Smooth muscle cell of the pulmonary artery (primary cell): ENCODE data around the gene SEPTIN14. TPM values are rescaled to one million over a fixed set of nuclear protein-coding genes. Genes with fewer than 3 reads are reported as not detected.

Experiments
- total RNA-seq: library from RNA; depleted of rRNA; stranded (reverse); fragments of >200 nt; gene quantifications from 2 replicates; pipeline ENCODE4 v1.2.3, GENCODE V29; 2014

The SEPTIN14 gene
- total RNA-seq, result not detected in 2 replicates

GRCh38 chr7:55862652-55863051, at the start of gene SEPTIN14:
SEPTIN14 (minus strand) TSS chr7:55862752; CDS start chr7:55861996, 756 bp downstream.

Other genes starting within 250 kb of the SEPTIN14 start
- 1.2 and 2.3 TPM in 2 replicates for gene ZNF713, start 24.7 kb upstream of the SEPTIN14 start, total RNA-seq
- 10.4 and 11.1 TPM in 2 replicates for gene MRPS17, start 89.1 kb upstream of the SEPTIN14 start, total RNA-seq
- 28.1 and 28.2 TPM in 2 replicates for gene NIPSNAP2, start 101.8 kb upstream of the SEPTIN14 start, total RNA-seq
- 47.9 and 66.2 TPM in 2 replicates for gene PSPH, start 188.7 kb upstream of the SEPTIN14 start, total RNA-seq
- gene CCT6A, start 189.0 kb upstream of the SEPTIN14 start, total RNA-seq, result 138 and 159 TPM in 2 replicates
- 195 and 212 TPM in 2 replicates for gene SUMF2, start 201.5 kb upstream of the SEPTIN14 start, total RNA-seq
- gene PHKG1, start 230.2 kb upstream of the SEPTIN14 start, total RNA-seq, result 1.3 and 1.8 TPM in 2 replicates
- 166 and 200 TPM in 2 replicates for gene CHCHD2, start 243.7 kb upstream of the SEPTIN14 start, total RNA-seq